Measurements from ENCODE around the gene GAS7. TPM values are rescaled to one million over a fixed set of nuclear protein-coding genes. Genes with fewer than 3 reads are reported as not detected.

Gene GAS7
- total RNA-seq, 2 donors from 2014 or later = 115 to 119 TPM

- DNase-seq (no peak), ATAC-seq (no peak)
- intact Hi-C loops (cut with DNase I) = no loop called here
Observed at GRCh38 chr17:10120109-10120485, 78.3 kb downstream of the GAS7 start.

GRCh38 chr17:10119203-10120108 lies 79.0 kb downstream of the GAS7 start:
- DNase-seq (peak; percentile 58), ATAC-seq (peak in 1 of 2 donors; percentile 5)
- intact Hi-C loops (cut with DNase I) = loop anchor here in 1 of 2 donors (5.0 to 10.0 kb wide), 2 partner anchors 55 to 77 kb away; no protein-coding TSS in a partner anchor

- intact Hi-C loops (cut with DNase I) = loop anchor here in 1 of 2 donors (5.0 to 10.0 kb wide), 2 partner anchors 54 to 76 kb away; no protein-coding TSS in a partner anchor
Observed at GRCh38 chr17:10118788-10119130, 79.6 kb downstream of the GAS7 start.

GRCh38 chr17:10117581-10118001 lies 80.8 kb downstream of the GAS7 start:
- DNase-seq = no peak
- ATAC-seq = no peak
- intact Hi-C loops (cut with DNase I) = loop anchor here in 1 of 2 donors (5.0 to 10.0 kb wide), 2 partner anchors 53 to 75 kb away; no protein-coding TSS in a partner anchor

More at GRCh38 chr17:10118788-10119130, 79.6 kb downstream of the GAS7 start:
- DNase-seq (no peak), ATAC-seq (no peak)

GRCh38 chr17:10116753-10117420 lies 81.5 kb downstream of the GAS7 start:
- ATAC-seq (no peak), DNase-seq (no peak)
- intact Hi-C loops (cut with DNase I) = loop anchor here in 1 of 2 donors (5.0 to 10.0 kb wide), 2 partner anchors 52 to 75 kb away; no protein-coding TSS in a partner anchor

- no peak for ATAC-seq
- intact Hi-C loops (cut with DNase I) = loop anchor here in 1 of 2 donors (5.0 to 10.0 kb wide), 2 partner anchors 51 to 74 kb away; no protein-coding TSS in a partner anchor
Observed at GRCh38 chr17:10116267-10116666, 82.1 kb downstream of the GAS7 start.

GRCh38 chr17:10115536-10115932 lies 82.9 kb downstream of the GAS7 start:
- ATAC-seq = no peak
- DNase-seq = no peak
- intact Hi-C loops (cut with DNase I) = loop anchor here in 1 of 2 donors (5.0 to 10.0 kb wide), 2 partner anchors 51 to 73 kb away; no protein-coding TSS in a partner anchor

More at GRCh38 chr17:10116267-10116666, 82.1 kb downstream of the GAS7 start:
- no peak for DNase-seq

- intact Hi-C loops (cut with DNase I) = loop anchor here in 1 of 2 donors (5.0 to 10.0 kb wide), 2 partner anchors 50 to 73 kb away; no protein-coding TSS in a partner anchor
- ATAC-seq = peak; percentile 92 to 93
Observed at GRCh38 chr17:10114931-10115535, 83.4 kb downstream of the GAS7 start.

GRCh38 chr17:10112962-10113361 lies 85.4 kb downstream of the GAS7 start:
- intact Hi-C loops (cut with DNase I) = loop anchor here in 1 of 2 donors (10.0 kb wide), 1 partner anchor 48 kb away; no protein-coding TSS in a partner anchor
- DNase-seq (no peak), ATAC-seq (no peak)

More at GRCh38 chr17:10114931-10115535, 83.4 kb downstream of the GAS7 start:
- DNase-seq = peak; percentile 94

- ATAC-seq = no peak
Observed at GRCh38 chr17:10111907-10112452, 86.4 kb downstream of the GAS7 start.

GRCh38 chr17:10109146-10109545 lies 89.3 kb downstream of the GAS7 start:
- no peak for ATAC-seq
- no peak for DNase-seq
- intact Hi-C loops (cut with DNase I) = no loop called here

More at GRCh38 chr17:10111907-10112452, 86.4 kb downstream of the GAS7 start:
- intact Hi-C loops (cut with DNase I) = loop anchor here in 1 of 2 donors (10.0 kb wide), 1 partner anchor 47 kb away; no protein-coding TSS in a partner anchor
- DNase-seq = no peak

GRCh38 chr17:10107316-10108165 lies 90.9 kb downstream of the GAS7 start:
- ATAC-seq (peak in 1 of 2 donors; percentile 38), DNase-seq (no peak)
- intact Hi-C loops (cut with DNase I) = no loop called here

GRCh38 chr17:10106067-10106466 lies 92.3 kb downstream of the GAS7 start:
- ATAC-seq = no peak
- intact Hi-C loops (cut with DNase I) = no loop called here
- DNase-seq = no peak

GRCh38 chr17:10105513-10106001 lies 92.8 kb downstream of the GAS7 start:
- intact Hi-C loops (cut with DNase I) = no loop called here

GRCh38 chr17:10103712-10104111 lies 94.7 kb downstream of the GAS7 start:
- DNase-seq = no peak
- intact Hi-C loops (cut with DNase I) = no loop called here
- ATAC-seq = no peak

More at GRCh38 chr17:10105513-10106001, 92.8 kb downstream of the GAS7 start:
- DNase-seq = peak; percentile 70
- ATAC-seq = peak; percentile 83 to 84

- DNase-seq = no peak
- intact Hi-C loops (cut with DNase I) = no loop called here
- no peak for ATAC-seq
Observed at GRCh38 chr17:10102817-10103216, 95.6 kb downstream of the GAS7 start.

- intact Hi-C loops (cut with DNase I) = no loop called here
- DNase-seq (peak; percentile 41), ATAC-seq (peak; percentile 58 to 79)
Observed at GRCh38 chr17:10099051-10099571, 99.3 kb downstream of the GAS7 start.

All from left cardiac atrium (tissue), 4 donors.